ENCODE results near the gene KRT5. TPM values are rescaled to one million over a fixed set of nuclear protein-coding genes. Genes with fewer than 3 reads are reported as not detected.

The KRT5 gene
- total RNA-seq, 2 experiments from 2014 or later = 0.91 TPM; not detected in 1

GRCh38 chr12:52469853-52470252 lies 50.3 kb downstream of the KRT5 start:
- H3K4me1 ChIP-seq (ENCODE audit: insufficient read depth, low read length, poor library complexity, severe bottlenecking) = no peaks in the 10 kb centered on the region
- no peaks in the 10 kb centered on the region for H4K20me1 ChIP-seq (ENCODE audit: insufficient read depth, low read length)
- no peak overlapping the region for H3K4me2 ChIP-seq (ENCODE audit: low read length)
- no peaks in the 10 kb centered on the region for H3K36me3 ChIP-seq (ENCODE audit: insufficient read depth, low read length)
- BruUV-seq (replicated peaks) = no TSS peak
- H3K9me2 ChIP-seq (ENCODE audit: insufficient read depth, low read length) = no peaks in the 10 kb centered on the region
- no peak overlapping the region for H3K4me3 ChIP-seq (ENCODE audit: low read depth, low read length, poor library complexity, severe bottlenecking)
- H3K9me3 ChIP-seq (ENCODE audit: low read length) = no peaks in the 10 kb centered on the region
- H3K79me2 ChIP-seq (ENCODE audit: insufficient read depth, low read depth, low read length) = no peaks in the 10 kb centered on the region
- no peak overlapping the region for H2AFZ ChIP-seq (ENCODE audit: low read length)
- DNase-seq (ENCODE audit: low spot score) = no peak
- CTCF ChIA-PET (ENCODE audit: unreplicated experiment) = no interaction called here
- POLR2A ChIA-PET = no interaction called here
- TF ChIP-seq EZH2phosphoT487 (IDR thresholded peaks at IDR 0.05; ENCODE audit: borderline replicate concordance, low read depth, low read length) = no peak
- TF ChIP-seq, protein P1, sequence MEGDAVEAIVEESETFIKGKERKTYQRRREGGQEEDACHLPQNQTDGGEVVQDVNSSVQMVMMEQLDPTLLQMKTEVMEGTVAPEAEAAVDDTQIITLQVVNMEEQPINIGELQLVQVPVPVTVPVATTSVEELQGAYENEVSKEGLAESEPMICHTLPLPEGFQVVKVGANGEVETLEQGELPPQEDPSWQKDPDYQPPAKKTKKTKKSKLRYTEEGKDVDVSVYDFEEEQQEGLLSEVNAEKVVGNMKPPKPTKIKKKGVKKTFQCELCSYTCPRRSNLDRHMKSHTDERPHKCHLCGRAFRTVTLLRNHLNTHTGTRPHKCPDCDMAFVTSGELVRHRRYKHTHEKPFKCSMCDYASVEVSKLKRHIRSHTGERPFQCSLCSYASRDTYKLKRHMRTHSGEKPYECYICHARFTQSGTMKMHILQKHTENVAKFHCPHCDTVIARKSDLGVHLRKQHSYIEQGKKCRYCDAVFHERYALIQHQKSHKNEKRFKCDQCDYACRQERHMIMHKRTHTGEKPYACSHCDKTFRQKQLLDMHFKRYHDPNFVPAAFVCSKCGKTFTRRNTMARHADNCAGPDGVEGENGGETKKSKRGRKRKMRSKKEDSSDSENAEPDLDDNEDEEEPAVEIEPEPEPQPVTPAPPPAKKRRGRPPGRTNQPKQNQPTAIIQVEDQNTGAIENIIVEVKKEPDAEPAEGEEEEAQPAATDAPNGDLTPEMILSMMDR (conservative IDR thresholded peaks at IDR 0.05; ENCODE audit: low read length) = no peak
- H3K27ac ChIP-seq (ENCODE audit: low read depth, low read length, poor library complexity, severe bottlenecking) = no peak overlapping the region
- intact Hi-C loops (cut with micrococcal nuclease; ENCODE audit: unreplicated experiment) = no loop called here

DNA sequence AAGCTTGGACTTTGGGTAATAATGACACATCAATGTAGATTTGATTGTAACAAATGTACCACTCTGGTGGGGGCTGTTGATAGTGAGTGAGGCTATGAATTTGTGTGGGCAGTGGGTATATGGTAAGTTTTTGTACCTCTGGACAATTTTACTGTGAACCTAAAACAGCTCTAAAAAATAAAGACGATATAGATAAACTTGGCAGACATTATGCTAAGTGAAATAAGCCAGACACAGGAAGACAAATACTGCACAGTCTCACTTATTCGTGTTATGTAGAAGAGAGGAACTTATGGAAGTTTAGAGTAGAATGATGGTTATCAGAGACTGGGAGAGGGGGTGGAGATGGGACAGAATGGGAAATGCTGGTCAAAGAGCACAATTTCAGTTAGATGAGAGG lies 55.3 kb downstream of the KRT5 start:
- no peaks in the 10 kb centered on the region for H4K20me1 ChIP-seq (ENCODE audit: insufficient read depth, low read length)
- H3K4me2 ChIP-seq (ENCODE audit: low read length) = no peak overlapping the region
- ChIA-PET POLR2A (interaction anchor here (1.0 kb wide), 1 partner anchor 13 kb away, joined by 3 read pairs; no protein-coding TSS in a partner anchor), CTCF (ENCODE audit: unreplicated experiment) (no interaction called here)
- intact Hi-C loops (cut with micrococcal nuclease; ENCODE audit: unreplicated experiment) = no loop called here
- H3K9me3 ChIP-seq (ENCODE audit: low read length) = no peaks in the 10 kb centered on the region
- no peak overlapping the region for H3K4me3 ChIP-seq (ENCODE audit: low read depth, low read length, poor library complexity, severe bottlenecking)
- H3K9me2 ChIP-seq (ENCODE audit: insufficient read depth, low read length) = no peaks in the 10 kb centered on the region
- no peak for DNase-seq (ENCODE audit: low spot score)
- H2AFZ ChIP-seq (ENCODE audit: low read length) = no peak overlapping the region
- no peak overlapping the region for H3K27ac ChIP-seq (ENCODE audit: low read depth, low read length, poor library complexity, severe bottlenecking)
- H3K4me1 ChIP-seq (ENCODE audit: insufficient read depth, low read length, poor library complexity, severe bottlenecking) = no peaks in the 10 kb centered on the region
- TF ChIP-seq, protein P1 (conservative IDR thresholded peaks at IDR 0.05; ENCODE audit: low read length) = no peak
- TF ChIP-seq EZH2phosphoT487 (IDR thresholded peaks at IDR 0.05; ENCODE audit: borderline replicate concordance, low read depth, low read length) = no peak
- no peaks in the 10 kb centered on the region for H3K79me2 ChIP-seq (ENCODE audit: insufficient read depth, low read depth, low read length)
- no TSS peak for BruUV-seq (replicated peaks)
- no peaks in the 10 kb centered on the region for H3K36me3 ChIP-seq (ENCODE audit: insufficient read depth, low read length)

Other genes starting within 250 kb of the KRT5 start
- gene KRT86, start 245.7 kb downstream of the KRT5 start, total RNA-seq (2014; rRNA removed; shearing (Covaris generic)) = not detected in 2 replicates
- not detected in 2 replicates for gene KRT86, start 245.7 kb downstream of the KRT5 start, total RNA-seq (2022)
- gene KRT81, start 228.9 kb downstream of the KRT5 start, total RNA-seq (2014; rRNA removed; shearing (Covaris generic)) = not detected in 2 replicates
- gene KRT81, start 228.9 kb downstream of the KRT5 start, total RNA-seq (2022) = not detected in 2 replicates
- not detected in 2 replicates for gene KRT83, start 199.0 kb downstream of the KRT5 start, total RNA-seq (2014; rRNA removed; shearing (Covaris generic))
- not detected in 2 replicates for gene KRT83, start 199.0 kb downstream of the KRT5 start, total RNA-seq (2022)
- not detected in 2 replicates for gene KRT85, start 152.9 kb downstream of the KRT5 start, total RNA-seq (2014; rRNA removed; shearing (Covaris generic))
- gene KRT85, start 152.9 kb downstream of the KRT5 start, total RNA-seq (2022) = not detected in 2 replicates
- gene KRT84, start 134.7 kb downstream of the KRT5 start, total RNA-seq (2014; rRNA removed; shearing (Covaris generic)) = not detected in 2 replicates
- gene KRT84, start 134.7 kb downstream of the KRT5 start, total RNA-seq (2022) = not detected in 2 replicates
- gene KRT82, start 114.1 kb downstream of the KRT5 start, total RNA-seq (2014; rRNA removed; shearing (Covaris generic)) = not detected in 2 replicates
- gene KRT82, start 114.1 kb downstream of the KRT5 start, total RNA-seq (2022) = not detected in 2 replicates
- not detected in 2 replicates for gene KRT75, start 86.0 kb downstream of the KRT5 start, total RNA-seq (2014; rRNA removed; shearing (Covaris generic))
- gene KRT75, start 86.0 kb downstream of the KRT5 start, total RNA-seq (2022) = not detected in 2 replicates
- gene KRT6B, start 68.2 kb downstream of the KRT5 start, total RNA-seq (2014; rRNA removed; shearing (Covaris generic)) = not detected in 2 replicates
- gene KRT6B, start 68.2 kb downstream of the KRT5 start, total RNA-seq (2022) = not detected in 2 replicates
- not detected in 2 replicates for gene KRT6C, start 46.6 kb downstream of the KRT5 start, total RNA-seq (2014; rRNA removed; shearing (Covaris generic))
- gene KRT6C, start 46.6 kb downstream of the KRT5 start, total RNA-seq (2022) = not detected in 2 replicates
- not detected in 2 replicates for gene KRT6A, start 27.1 kb downstream of the KRT5 start, total RNA-seq (2014; rRNA removed; shearing (Covaris generic))
- gene KRT6A, start 27.1 kb downstream of the KRT5 start, total RNA-seq (2022) = 0.74 and 1.2 TPM in 2 replicates
- not detected in 2 replicates for gene KRT71, start 32.8 kb upstream of the KRT5 start, total RNA-seq (2014; rRNA removed; shearing (Covaris generic))
- not detected in 2 replicates for gene KRT71, start 32.8 kb upstream of the KRT5 start, total RNA-seq (2022)
- gene KRT74, start 53.4 kb upstream of the KRT5 start, total RNA-seq (2014; rRNA removed; shearing (Covaris generic)) = not detected in 2 replicates
- gene KRT74, start 53.4 kb upstream of the KRT5 start, total RNA-seq (2022) = not detected in 2 replicates
- gene KRT72, start 81.1 kb upstream of the KRT5 start, total RNA-seq (2014; rRNA removed; shearing (Covaris generic)) = not detected in 2 replicates
- not detected in 2 replicates for gene KRT72, start 81.1 kb upstream of the KRT5 start, total RNA-seq (2022)
- gene KRT73, start 98.2 kb upstream of the KRT5 start, total RNA-seq (2014; rRNA removed; shearing (Covaris generic)) = not detected in 2 replicates
- not detected in 2 replicates for gene KRT73, start 98.2 kb upstream of the KRT5 start, total RNA-seq (2022)
- gene KRT2, start 131.8 kb upstream of the KRT5 start, total RNA-seq (2014; rRNA removed; shearing (Covaris generic)) = not detected in 2 replicates
- not detected in 2 replicates for gene KRT2, start 131.8 kb upstream of the KRT5 start, total RNA-seq (2022)
- gene KRT1, start 160.0 kb upstream of the KRT5 start, total RNA-seq (2014; rRNA removed; shearing (Covaris generic)) = not detected in 2 replicates
- gene KRT1, start 160.0 kb upstream of the KRT5 start, total RNA-seq (2022) = not detected in 2 replicates
- not detected in 2 replicates for gene KRT77, start 183.1 kb upstream of the KRT5 start, total RNA-seq (2014; rRNA removed; shearing (Covaris generic))
- not detected in 2 replicates for gene KRT77, start 183.1 kb upstream of the KRT5 start, total RNA-seq (2022)